Stimulated activated CD4-positive, alpha-beta T cell treated with anti-CD3 and anti-CD28 coated beads, TNF-alpha, amount 100 ng/mL, for 48 hours (primary cell): ENCODE results near the gene ZMYM2.

Experiments
- DNase-seq, 3 donors: peaks; one replicate each; pipeline ENCODE4 v3.0.0-alpha.2; 2020; ENCODE audit warnings: low read depth in 3 of 3

The ZMYM2 gene

GRCh38 chr13:20132052-20132634 lies 173.6 kb downstream of the ZMYM2 start:
- no peak for DNase-seq

GRCh38 chr13:20134732-20135131 lies 176.2 kb downstream of the ZMYM2 start:
- DNase-seq, result no peak

GRCh38 chr13:20136781-20137703 lies 178.5 kb downstream of the ZMYM2 start:
- peak in 1 of 3 donors; percentile 30 for DNase-seq

GRCh38 chr13:20137875-20138274 lies 179.3 kb downstream of the ZMYM2 start:
- DNase-seq, result no peak

GRCh38 chr13:20140487-20140886 lies 182.0 kb downstream of the ZMYM2 start:
- no peak for DNase-seq
